ENCODE results near the gene RBM4B.

RBM4B gene

GRCh38 chr11:66638177-66639065 is 39.3 kb downstream of the RBM4B start, which contains the start of gene RBM4:
Gene RBM4 (plus strand): TSS chr11:66638703. CDS start chr11:66639712, 1,009 bp downstream.
- DNase-seq (ENCODE audit: low spot score) = peak; percentile 97
- in situ Hi-C loops (cut with MboI; ENCODE audit: low pct_unique_long_range_greater_than_20kb, low sequenced_read_pairs, unreplicated experiment) = no loop called here
- TF ChIP-seq CTCF (IDR thresholded peaks at IDR 0.05; ENCODE audit: extremely low read depth, insufficient read depth, missing control alignments) = peak; percentile 1

GRCh38 chr11:66637557-66638176 is 40.0 kb downstream of the RBM4B start:
- DNase-seq (ENCODE audit: low spot score) = no peak
- in situ Hi-C loops (cut with MboI; ENCODE audit: low pct_unique_long_range_greater_than_20kb, low sequenced_read_pairs, unreplicated experiment) = no loop called here
- TF ChIP-seq CTCF (IDR thresholded peaks at IDR 0.05; ENCODE audit: extremely low read depth, insufficient read depth, missing control alignments) = no peak

GRCh38 chr11:66636411-66636810 is 41.3 kb downstream of the RBM4B start:
- in situ Hi-C loops (cut with MboI; ENCODE audit: low pct_unique_long_range_greater_than_20kb, low sequenced_read_pairs, unreplicated experiment) = no loop called here
- no peak for DNase-seq (ENCODE audit: low spot score)
- no peak for TF ChIP-seq CTCF (IDR thresholded peaks at IDR 0.05; ENCODE audit: extremely low read depth, insufficient read depth, missing control alignments)

- DNase-seq (ENCODE audit: low spot score) = no peak
- in situ Hi-C loops (cut with MboI; ENCODE audit: low pct_unique_long_range_greater_than_20kb, low sequenced_read_pairs, unreplicated experiment) = no loop called here
- TF ChIP-seq CTCF (IDR thresholded peaks at IDR 0.05; ENCODE audit: extremely low read depth, insufficient read depth, missing control alignments) = no peak
Measured at GRCh38 chr11:66632952-66633351, 44.7 kb downstream of the RBM4B start.

- in situ Hi-C loops (cut with MboI; ENCODE audit: low pct_unique_long_range_greater_than_20kb, low sequenced_read_pairs, unreplicated experiment) = no loop called here
- DNase-seq (ENCODE audit: low spot score) = no peak
- no peak for TF ChIP-seq CTCF (IDR thresholded peaks at IDR 0.05; ENCODE audit: extremely low read depth, insufficient read depth, missing control alignments)
Measured at GRCh38 chr11:66631883-66632282, 45.8 kb downstream of the RBM4B start.

GRCh38 chr11:66629356-66629755 is 48.3 kb downstream of the RBM4B start:
- TF ChIP-seq CTCF (IDR thresholded peaks at IDR 0.05; ENCODE audit: extremely low read depth, insufficient read depth, missing control alignments) = no peak
- in situ Hi-C loops (cut with MboI; ENCODE audit: low pct_unique_long_range_greater_than_20kb, low sequenced_read_pairs, unreplicated experiment) = no loop called here
- no peak for DNase-seq (ENCODE audit: low spot score)

Data from GM13977 (cell line).